Skin epidermis (tissue), 12 donors: ENCODE measurements around the gene KCNQ1.

ENCODE experiments used
- H3K27ac ChIP-seq, 21 experiments: fragments of 200-600 bp; sonication (generic) in 11 of 21; one replicate each; pipeline ENCODE4 v1.5.0; 2020; ENCODE audit warnings: mild to moderate bottlenecking in 3 of 21, inconsistent platforms in 2 of 21, moderate library complexity in 2 of 21
- H3K4me3 ChIP-seq, 7 experiments: fragments of 200-600 bp; sonication (generic) in 2 of 7; one replicate each; pipeline ENCODE4 v1.5.0; 2020; ENCODE audit warnings: inconsistent platforms in 2 of 7, mild to moderate bottlenecking in 2 of 7, moderate library complexity in 1 of 7

Gene KCNQ1

GRCh38 chr11:2581151-2581930, 136.5 kb downstream of the KCNQ1 start:
- Histone ChIP-seq H3K27ac (no peak overlapping the region), H3K4me3 (no peak overlapping the region)

- H3K27ac ChIP-seq, result no peak overlapping the region
- H3K4me3 ChIP-seq, result no peak overlapping the region
Observed at GRCh38 chr11:2581931-2582350, 137.1 kb downstream of the KCNQ1 start.

- Histone ChIP-seq H3K4me3 (no peak overlapping the region), H3K27ac (no peak overlapping the region)
Observed at GRCh38 chr11:2582351-2582945, 137.6 kb downstream of the KCNQ1 start.

- Histone ChIP-seq H3K4me3 (no peak overlapping the region), H3K27ac (no peak overlapping the region)
Observed at GRCh38 chr11:2582946-2583604, 138.3 kb downstream of the KCNQ1 start.

- no peak overlapping the region for H3K27ac ChIP-seq
- H3K4me3 ChIP-seq, result no peak overlapping the region
Observed at GRCh38 chr11:2583605-2583958, 138.8 kb downstream of the KCNQ1 start.

GRCh38 chr11:2584434-2584811, 139.6 kb downstream of the KCNQ1 start:
- no peak overlapping the region for H3K4me3 ChIP-seq
- no peak overlapping the region for H3K27ac ChIP-seq

GRCh38 chr11:2584812-2585565, 140.2 kb downstream of the KCNQ1 start:
- Histone ChIP-seq H3K27ac (no peak overlapping the region), H3K4me3 (no peak overlapping the region)

- H3K4me3 ChIP-seq, result no peak overlapping the region
Observed at GRCh38 chr11:2585566-2586086, 140.8 kb downstream of the KCNQ1 start.

GRCh38 chr11:2586087-2586792, 141.4 kb downstream of the KCNQ1 start:
- Histone ChIP-seq H3K4me3 (no peak overlapping the region), H3K27ac (no peak overlapping the region)

More at GRCh38 chr11:2585566-2586086, 140.8 kb downstream of the KCNQ1 start:
- H3K27ac ChIP-seq, result no peak overlapping the region

GRCh38 chr11:2586793-2587131, 142.0 kb downstream of the KCNQ1 start:
- no peak overlapping the region for H3K4me3 ChIP-seq

GRCh38 chr11:2587132-2587930, 142.5 kb downstream of the KCNQ1 start:
- no peak overlapping the region for H3K4me3 ChIP-seq

More at GRCh38 chr11:2586793-2587131, 142.0 kb downstream of the KCNQ1 start:
- H3K27ac ChIP-seq, result no peak overlapping the region

GRCh38 chr11:2587976-2588748, 143.4 kb downstream of the KCNQ1 start:
- Histone ChIP-seq H3K4me3 (no peak overlapping the region), H3K27ac (no peak overlapping the region)

More at GRCh38 chr11:2587132-2587930, 142.5 kb downstream of the KCNQ1 start:
- H3K27ac ChIP-seq, result no peak overlapping the region

- Histone ChIP-seq H3K4me3 (no peak overlapping the region), H3K27ac (no peak overlapping the region)
Observed at GRCh38 chr11:2588809-2589537, 144.2 kb downstream of the KCNQ1 start.

- Histone ChIP-seq H3K27ac (no peak overlapping the region), H3K4me3 (no peak overlapping the region)
Observed at GRCh38 chr11:2589538-2589934, 144.7 kb downstream of the KCNQ1 start.

GRCh38 chr11:2590131-2590964, 145.5 kb downstream of the KCNQ1 start:
- H3K27ac ChIP-seq, result no peak overlapping the region
- no peak overlapping the region for H3K4me3 ChIP-seq

- H3K4me3 ChIP-seq, result no peak overlapping the region
- H3K27ac ChIP-seq, result no peak overlapping the region
Observed at GRCh38 chr11:2590965-2591754, 146.4 kb downstream of the KCNQ1 start.
